ENCODE measurements around the gene FBXO15.

GRCh38 chr18:74123200-74123599 lies 24.4 kb downstream of the FBXO15 start:
- no peak for TF ChIP-seq CTCF (IDR thresholded peaks at IDR 0.05 in 4 of 5, conservative IDR thresholded peaks at IDR 0.05 in 1 of 5)
- TF ChIP-seq POLR2A (IDR thresholded peaks at IDR 0.05): no peak
